ENCODE results near the gene ALX4.

DNA sequence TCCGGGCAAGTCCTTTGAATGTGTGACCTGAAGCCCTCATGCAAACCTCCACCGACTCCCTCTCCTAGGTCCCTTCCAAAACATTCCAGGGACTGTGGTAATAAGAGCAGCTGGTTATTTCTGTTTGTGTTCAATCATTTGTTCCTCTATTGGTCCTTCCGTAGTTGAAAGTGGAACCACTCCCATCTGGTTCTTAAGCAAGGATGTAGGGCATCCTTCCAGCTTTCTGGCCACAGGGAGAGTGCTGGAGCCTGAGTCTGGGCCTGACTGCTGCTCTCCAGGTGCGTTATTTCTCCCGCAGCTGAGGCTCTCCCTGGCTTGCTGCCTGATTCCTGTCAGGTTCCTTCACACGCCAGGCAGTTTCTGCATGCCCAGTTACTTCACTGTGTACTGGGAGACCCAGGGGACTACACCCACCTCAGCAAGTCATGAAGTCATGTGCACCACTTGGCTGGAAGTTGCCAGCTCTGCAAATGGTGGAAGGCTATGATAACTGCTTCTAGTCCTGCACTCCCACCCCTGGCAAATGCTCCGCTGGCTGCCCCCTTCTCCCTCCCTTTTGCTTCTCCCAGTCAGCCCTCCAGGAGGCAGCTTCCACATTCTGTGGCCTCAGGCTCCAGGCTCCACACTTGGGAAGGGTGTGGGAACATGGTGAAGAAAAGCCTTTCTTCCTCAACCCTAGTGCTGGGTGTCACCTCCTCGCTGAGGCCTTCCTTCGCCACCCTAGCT lies 4.0 kb upstream of the ALX4 start:
- TF ChIP-seq ZNF3 (CRISPR knock-in tag; IDR thresholded peaks at IDR 0.05): no peak
- TF ChIP-seq, protein P1, sequence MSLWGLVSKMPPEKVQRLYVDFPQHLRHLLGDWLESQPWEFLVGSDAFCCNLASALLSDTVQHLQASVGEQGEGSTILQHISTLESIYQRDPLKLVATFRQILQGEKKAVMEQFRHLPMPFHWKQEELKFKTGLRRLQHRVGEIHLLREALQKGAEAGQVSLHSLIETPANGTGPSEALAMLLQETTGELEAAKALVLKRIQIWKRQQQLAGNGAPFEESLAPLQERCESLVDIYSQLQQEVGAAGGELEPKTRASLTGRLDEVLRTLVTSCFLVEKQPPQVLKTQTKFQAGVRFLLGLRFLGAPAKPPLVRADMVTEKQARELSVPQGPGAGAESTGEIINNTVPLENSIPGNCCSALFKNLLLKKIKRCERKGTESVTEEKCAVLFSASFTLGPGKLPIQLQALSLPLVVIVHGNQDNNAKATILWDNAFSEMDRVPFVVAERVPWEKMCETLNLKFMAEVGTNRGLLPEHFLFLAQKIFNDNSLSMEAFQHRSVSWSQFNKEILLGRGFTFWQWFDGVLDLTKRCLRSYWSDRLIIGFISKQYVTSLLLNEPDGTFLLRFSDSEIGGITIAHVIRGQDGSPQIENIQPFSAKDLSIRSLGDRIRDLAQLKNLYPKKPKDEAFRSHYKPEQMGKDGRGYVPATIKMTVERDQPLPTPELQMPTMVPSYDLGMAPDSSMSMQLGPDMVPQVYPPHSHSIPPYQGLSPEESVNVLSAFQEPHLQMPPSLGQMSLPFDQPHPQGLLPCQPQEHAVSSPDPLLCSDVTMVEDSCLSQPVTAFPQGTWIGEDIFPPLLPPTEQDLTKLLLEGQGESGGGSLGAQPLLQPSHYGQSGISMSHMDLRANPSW (CRISPR knock-in tag; IDR thresholded peaks at IDR 0.05): no peak
- no peak for TF ChIP-seq KDM1A (IDR thresholded peaks at IDR 0.05)
- no peak for TF ChIP-seq TCF3 (CRISPR knock-in tag; IDR thresholded peaks at IDR 0.05)
- no peak for TF ChIP-seq HNRNPLL (IDR thresholded peaks at IDR 0.05; ENCODE audit: low read depth, low read length, poor library complexity, severe bottlenecking)
- TF ChIP-seq, protein P2, sequence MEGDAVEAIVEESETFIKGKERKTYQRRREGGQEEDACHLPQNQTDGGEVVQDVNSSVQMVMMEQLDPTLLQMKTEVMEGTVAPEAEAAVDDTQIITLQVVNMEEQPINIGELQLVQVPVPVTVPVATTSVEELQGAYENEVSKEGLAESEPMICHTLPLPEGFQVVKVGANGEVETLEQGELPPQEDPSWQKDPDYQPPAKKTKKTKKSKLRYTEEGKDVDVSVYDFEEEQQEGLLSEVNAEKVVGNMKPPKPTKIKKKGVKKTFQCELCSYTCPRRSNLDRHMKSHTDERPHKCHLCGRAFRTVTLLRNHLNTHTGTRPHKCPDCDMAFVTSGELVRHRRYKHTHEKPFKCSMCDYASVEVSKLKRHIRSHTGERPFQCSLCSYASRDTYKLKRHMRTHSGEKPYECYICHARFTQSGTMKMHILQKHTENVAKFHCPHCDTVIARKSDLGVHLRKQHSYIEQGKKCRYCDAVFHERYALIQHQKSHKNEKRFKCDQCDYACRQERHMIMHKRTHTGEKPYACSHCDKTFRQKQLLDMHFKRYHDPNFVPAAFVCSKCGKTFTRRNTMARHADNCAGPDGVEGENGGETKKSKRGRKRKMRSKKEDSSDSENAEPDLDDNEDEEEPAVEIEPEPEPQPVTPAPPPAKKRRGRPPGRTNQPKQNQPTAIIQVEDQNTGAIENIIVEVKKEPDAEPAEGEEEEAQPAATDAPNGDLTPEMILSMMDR (IDR thresholded peaks at IDR 0.05 in 2 of 3, conservative IDR thresholded peaks at IDR 0.05 in 1 of 3; ENCODE audit: insufficient read depth in 2 of 3, low read depth in 1 of 3, low read length in 3 of 3): no peak
- TF ChIP-seq, protein P3, sequence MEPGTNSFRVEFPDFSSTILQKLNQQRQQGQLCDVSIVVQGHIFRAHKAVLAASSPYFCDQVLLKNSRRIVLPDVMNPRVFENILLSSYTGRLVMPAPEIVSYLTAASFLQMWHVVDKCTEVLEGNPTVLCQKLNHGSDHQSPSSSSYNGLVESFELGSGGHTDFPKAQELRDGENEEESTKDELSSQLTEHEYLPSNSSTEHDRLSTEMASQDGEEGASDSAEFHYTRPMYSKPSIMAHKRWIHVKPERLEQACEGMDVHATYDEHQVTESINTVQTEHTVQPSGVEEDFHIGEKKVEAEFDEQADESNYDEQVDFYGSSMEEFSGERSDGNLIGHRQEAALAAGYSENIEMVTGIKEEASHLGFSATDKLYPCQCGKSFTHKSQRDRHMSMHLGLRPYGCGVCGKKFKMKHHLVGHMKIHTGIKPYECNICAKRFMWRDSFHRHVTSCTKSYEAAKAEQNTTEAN (CRISPR knock-in tag; IDR thresholded peaks at IDR 0.05): no peak
- TF ChIP-seq RHOXF2B (CRISPR knock-in tag; conservative IDR thresholded peaks at IDR 0.05): no peak
- TF ChIP-seq BHLHE40 (IDR thresholded peaks at IDR 0.05; ENCODE audit: low read length): no peak
- no peak for TF ChIP-seq EZH2 (IDR thresholded peaks at IDR 0.05; ENCODE audit: borderline replicate concordance, low read depth, low read length)
- TF ChIP-seq, protein P4, sequence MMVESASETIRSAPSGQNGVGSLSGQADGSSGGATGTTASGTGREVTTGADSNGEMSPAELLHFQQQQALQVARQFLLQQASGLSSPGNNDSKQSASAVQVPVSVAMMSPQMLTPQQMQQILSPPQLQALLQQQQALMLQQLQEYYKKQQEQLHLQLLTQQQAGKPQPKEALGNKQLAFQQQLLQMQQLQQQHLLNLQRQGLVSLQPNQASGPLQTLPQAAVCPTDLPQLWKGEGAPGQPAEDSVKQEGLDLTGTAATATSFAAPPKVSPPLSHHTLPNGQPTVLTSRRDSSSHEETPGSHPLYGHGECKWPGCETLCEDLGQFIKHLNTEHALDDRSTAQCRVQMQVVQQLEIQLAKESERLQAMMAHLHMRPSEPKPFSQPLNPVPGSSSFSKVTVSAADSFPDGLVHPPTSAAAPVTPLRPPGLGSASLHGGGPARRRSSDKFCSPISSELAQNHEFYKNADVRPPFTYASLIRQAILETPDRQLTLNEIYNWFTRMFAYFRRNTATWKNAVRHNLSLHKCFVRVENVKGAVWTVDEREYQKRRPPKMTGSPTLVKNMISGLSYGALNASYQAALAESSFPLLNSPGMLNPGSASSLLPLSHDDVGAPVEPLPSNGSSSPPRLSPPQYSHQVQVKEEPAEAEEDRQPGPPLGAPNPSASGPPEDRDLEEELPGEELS (CRISPR knock-in tag; IDR thresholded peaks at IDR 0.05; ENCODE audit: borderline replicate concordance): no peak
- TF ChIP-seq, protein P5, sequence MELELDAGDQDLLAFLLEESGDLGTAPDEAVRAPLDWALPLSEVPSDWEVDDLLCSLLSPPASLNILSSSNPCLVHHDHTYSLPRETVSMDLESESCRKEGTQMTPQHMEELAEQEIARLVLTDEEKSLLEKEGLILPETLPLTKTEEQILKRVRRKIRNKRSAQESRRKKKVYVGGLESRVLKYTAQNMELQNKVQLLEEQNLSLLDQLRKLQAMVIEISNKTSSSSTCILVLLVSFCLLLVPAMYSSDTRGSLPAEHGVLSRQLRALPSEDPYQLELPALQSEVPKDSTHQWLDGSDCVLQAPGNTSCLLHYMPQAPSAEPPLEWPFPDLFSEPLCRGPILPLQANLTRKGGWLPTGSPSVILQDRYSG (tag; conservative IDR thresholded peaks at IDR 0.05; ENCODE audit: low read depth): no peak
